WI38 (cell line): ENCODE measurements around the gene EXOSC3.
"Not testable (repeated sequence)": the region's sequence is repeated elsewhere in the genome, so short reads cannot be mapped to it uniquely, and the experiment has no call there.

ENCODE experiments used
- H3K4me3 ChIP-seq: 2 replicates; pipeline ENCODE4 v1.5.1; 2011; ENCODE audit warnings: low read depth, mild to moderate bottlenecking, control low read depth, low read length
- TF ChIP-seq, protein P1 (sequence below): IDR thresholded peaks from 2 replicates; pipeline ENCODE4 v1.5.1; 2012; ENCODE audit warnings: low read depth, mild to moderate bottlenecking, control low read depth, low read length

Gene EXOSC3

DNA sequence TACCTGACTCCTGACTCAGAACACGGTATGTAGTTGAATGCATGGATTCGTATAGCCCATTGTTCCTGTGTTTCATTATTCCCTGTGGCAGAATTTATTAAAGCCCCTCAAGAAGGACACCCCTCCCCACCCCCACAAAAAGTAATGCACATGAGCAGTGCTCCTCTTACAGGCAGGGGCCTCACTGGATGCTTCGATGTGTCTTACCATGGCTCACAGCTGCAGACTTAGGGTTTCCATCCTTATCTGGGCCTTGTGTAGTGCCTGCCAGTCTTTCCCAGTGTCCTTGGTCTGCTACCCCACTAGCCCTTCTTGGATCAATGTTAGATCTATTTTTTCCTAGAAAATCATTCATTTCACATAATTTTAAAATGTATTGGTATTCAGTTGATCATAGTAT lies 14.9 kb downstream of the EXOSC3 start:
- TF ChIP-seq, protein P1, sequence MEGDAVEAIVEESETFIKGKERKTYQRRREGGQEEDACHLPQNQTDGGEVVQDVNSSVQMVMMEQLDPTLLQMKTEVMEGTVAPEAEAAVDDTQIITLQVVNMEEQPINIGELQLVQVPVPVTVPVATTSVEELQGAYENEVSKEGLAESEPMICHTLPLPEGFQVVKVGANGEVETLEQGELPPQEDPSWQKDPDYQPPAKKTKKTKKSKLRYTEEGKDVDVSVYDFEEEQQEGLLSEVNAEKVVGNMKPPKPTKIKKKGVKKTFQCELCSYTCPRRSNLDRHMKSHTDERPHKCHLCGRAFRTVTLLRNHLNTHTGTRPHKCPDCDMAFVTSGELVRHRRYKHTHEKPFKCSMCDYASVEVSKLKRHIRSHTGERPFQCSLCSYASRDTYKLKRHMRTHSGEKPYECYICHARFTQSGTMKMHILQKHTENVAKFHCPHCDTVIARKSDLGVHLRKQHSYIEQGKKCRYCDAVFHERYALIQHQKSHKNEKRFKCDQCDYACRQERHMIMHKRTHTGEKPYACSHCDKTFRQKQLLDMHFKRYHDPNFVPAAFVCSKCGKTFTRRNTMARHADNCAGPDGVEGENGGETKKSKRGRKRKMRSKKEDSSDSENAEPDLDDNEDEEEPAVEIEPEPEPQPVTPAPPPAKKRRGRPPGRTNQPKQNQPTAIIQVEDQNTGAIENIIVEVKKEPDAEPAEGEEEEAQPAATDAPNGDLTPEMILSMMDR: no peak

GRCh38 chr9:37769306-37769705 lies 15.6 kb downstream of the EXOSC3 start:
- no peak overlapping the region for H3K4me3 ChIP-seq
- TF ChIP-seq, protein P1: no peak

More for the DNA sequence above, 14.9 kb downstream of the EXOSC3 start:
- no peak overlapping the region for H3K4me3 ChIP-seq

- H3K4me3 ChIP-seq: not testable (repeated sequence)
Measured at GRCh38 chr9:37765263-37765662, 19.6 kb downstream of the EXOSC3 start.

DNA sequence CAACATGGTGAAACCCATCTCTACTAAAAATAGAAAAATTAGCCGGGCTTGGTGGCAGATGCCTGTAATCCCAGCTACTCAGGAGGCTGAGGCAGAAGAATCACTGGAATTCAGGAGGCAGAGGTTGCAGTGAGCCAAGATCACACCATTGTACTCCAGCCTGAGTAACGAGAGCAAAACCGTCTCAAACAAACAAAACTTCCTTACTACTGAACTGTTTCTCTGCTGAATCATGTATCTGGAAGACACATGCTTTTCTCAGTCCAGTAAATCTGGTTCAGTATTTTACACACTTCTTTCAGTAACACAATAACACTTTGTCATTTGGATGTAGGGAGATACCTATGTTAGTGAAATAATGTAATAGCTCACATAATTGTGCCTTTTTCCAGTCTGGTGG lies 23.4 kb downstream of the EXOSC3 start:
- TF ChIP-seq, protein P1: no peak
- no peak overlapping the region for H3K4me3 ChIP-seq

DNA sequence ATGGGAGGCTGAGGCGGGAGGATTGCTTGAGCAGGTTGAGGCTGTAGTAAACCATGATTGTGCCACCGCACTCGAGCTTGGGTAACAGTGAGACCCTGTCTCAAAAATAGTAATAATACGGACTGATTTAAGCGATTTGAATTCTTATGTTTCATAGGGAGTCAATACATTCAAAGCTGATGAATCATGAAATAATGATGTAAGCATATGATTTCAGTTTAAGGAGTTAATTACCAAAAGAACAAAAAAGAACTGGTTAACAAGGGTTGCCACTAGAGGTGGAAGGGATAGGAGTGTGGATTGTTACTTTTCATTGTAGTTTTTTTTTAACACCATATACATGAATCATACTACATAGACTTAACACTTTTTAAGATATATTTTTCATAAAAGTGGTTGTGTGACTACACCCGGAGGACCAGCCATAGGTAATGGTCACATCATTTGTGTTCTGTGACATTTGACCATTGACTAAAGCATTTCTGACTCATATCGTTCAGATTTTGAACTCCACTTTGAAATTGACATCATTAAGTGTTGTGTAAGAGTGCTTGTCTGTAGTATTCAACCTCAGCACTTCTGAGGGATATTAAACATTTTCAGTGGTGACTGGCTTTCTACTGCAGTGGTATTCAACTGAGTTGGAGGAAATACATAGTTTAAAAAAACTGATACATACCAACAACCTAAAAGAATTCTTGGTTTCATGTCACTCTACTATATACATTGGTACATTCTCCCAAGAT lies 24.3 kb downstream of the EXOSC3 start:
- no peak overlapping the region for H3K4me3 ChIP-seq
- TF ChIP-seq, protein P1: no peak

- TF ChIP-seq, protein P1: no peak
Measured at GRCh38 chr9:37758747-37759146, 26.1 kb downstream of the EXOSC3 start.

DNA sequence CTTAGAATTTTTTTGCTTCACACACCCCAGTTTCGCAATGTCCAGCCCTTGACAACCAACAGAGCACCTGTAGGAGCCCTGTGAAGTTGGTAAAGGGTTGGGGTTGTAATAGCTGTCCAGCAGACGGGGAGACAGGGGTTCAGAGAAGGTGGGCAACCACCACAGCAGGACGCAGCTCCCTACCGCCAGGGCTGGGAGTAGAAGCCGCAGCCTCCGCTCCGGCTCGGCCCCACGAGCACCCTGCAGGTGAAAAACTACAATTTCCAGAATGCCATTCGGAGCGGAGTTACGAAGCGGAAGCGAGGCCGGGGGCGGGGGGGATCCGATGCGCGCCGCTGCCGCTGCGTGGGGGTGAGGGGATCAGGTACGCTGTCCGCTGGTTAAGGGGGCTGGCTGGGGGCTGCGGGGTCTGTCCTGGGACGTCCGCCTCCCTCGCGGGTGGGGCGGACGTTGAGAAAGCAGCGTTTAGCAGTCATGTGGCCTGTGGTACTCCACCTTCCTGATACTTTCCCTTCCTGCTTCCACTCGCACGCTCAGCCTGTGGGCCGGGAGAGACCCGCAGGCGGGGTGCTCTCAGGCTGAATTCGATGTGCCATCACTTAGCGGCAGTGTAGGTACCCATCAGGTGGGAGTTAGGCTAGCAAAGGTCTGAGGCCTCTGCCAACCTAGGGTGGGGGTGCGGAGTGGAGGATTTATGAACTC lies 31.2 kb downstream of the EXOSC3 start, which contains the start of gene TRMT10B:
Gene TRMT10B (plus strand): TSS at position 317 of the 702 bp plus-strand sequence. CDS start 8,127 bp downstream, outside the sequence.
- TF ChIP-seq, protein P1: no peak

More at GRCh38 chr9:37758747-37759146, 26.1 kb downstream of the EXOSC3 start:
- no peak overlapping the region for H3K4me3 ChIP-seq

More for the DNA sequence above, 31.2 kb downstream of the EXOSC3 start, which contains the start of gene TRMT10B:
- H3K4me3 ChIP-seq: peak within 1 kb of the TSS; percentile 78
